Fibroblast of lung (primary cell): ENCODE data around the gene ANKRD13A. TPM values are rescaled to one million over a fixed set of nuclear protein-coding genes. Genes with fewer than 3 reads are reported as not detected.

Experiments
- DNase-seq, 2 donors: peaks; one replicate each; pipeline versions ENCODE4 v3.0.0 to v3.0.0-alpha.2; 2010; ENCODE audit warnings: low read depth in 2 of 2
- H2AFZ ChIP-seq: 2 replicates; pipeline ENCODE4 v1.5.1; 2012; ENCODE audit warnings: low read length, control low read depth, inconsistent platforms
- H3K27ac ChIP-seq: 2 replicates; pipeline ENCODE4 v1.5.1; 2011; ENCODE audit warnings: low read length, control low read depth; ENCODE audit not compliant: insufficient read depth
- H3K27me3 ChIP-seq: 2 replicates; pipeline ENCODE4 v1.5.1; 2011; ENCODE audit warnings: mild to moderate bottlenecking, low read length; ENCODE audit not compliant: control insufficient read depth, insufficient read depth
- H3K36me3 ChIP-seq: 2 replicates; pipeline ENCODE4 v1.5.1; 2011; ENCODE audit warnings: low read length; ENCODE audit not compliant: control insufficient read depth, insufficient read depth
- H3K4me1 ChIP-seq: 2 replicates; pipeline ENCODE4 v1.5.1; 2011; ENCODE audit warnings: low read length; ENCODE audit not compliant: control insufficient read depth, insufficient read depth; ENCODE audit errors: extremely low read depth
- H3K4me2 ChIP-seq: 2 replicates; pipeline ENCODE4 v1.5.1; 2011; ENCODE audit warnings: low read length, control low read depth; ENCODE audit not compliant: insufficient read depth; ENCODE audit errors: extremely low read depth
- H3K4me3 ChIP-seq, 4 experiments: fragments of 200-600 bp in 1 of 4; sonication (generic) in 1 of 4; replicated peaks in 1 of 4; 2 replicates each; pipeline ENCODE4 v1.5.1; 2011 to 2016; ENCODE audit warnings: low read length in 4 of 4, low read depth in 3 of 4, mild to moderate bottlenecking in 3 of 4, control low read depth in 2 of 4, inconsistent platforms in 1 of 4, mixed read lengths in 1 of 4; ENCODE audit not compliant: insufficient read depth in 1 of 4; ENCODE audit errors: control extremely low read depth in 1 of 4
- H3K79me2 ChIP-seq: 2 replicates; pipeline ENCODE4 v1.5.1; 2012; ENCODE audit warnings: mild to moderate bottlenecking, low read length, inconsistent platforms; ENCODE audit not compliant: control insufficient read depth, insufficient read depth
- H3K9ac ChIP-seq: 2 replicates; pipeline ENCODE4 v1.5.1; 2011; ENCODE audit warnings: mild to moderate bottlenecking, low read length, control low read depth; ENCODE audit not compliant: insufficient read depth
- H3K9me3 ChIP-seq: 2 replicates; pipeline ENCODE4 v1.5.1; 2012; ENCODE audit warnings: low read depth, low read length; ENCODE audit not compliant: control insufficient read depth, insufficient read depth
- H4K20me1 ChIP-seq: 2 replicates; pipeline ENCODE4 v1.5.1; 2011; ENCODE audit warnings: low read length; ENCODE audit not compliant: control insufficient read depth, insufficient read depth; ENCODE audit errors: extremely low read depth
- CTCF ChIP-seq, 2 donors: IDR thresholded peaks in 1 of 2; conservative IDR thresholded peaks in 1 of 2; 1 replicate in 1 of 2; 2 replicates in 1 of 2; pipeline ENCODE4 v1.5.1; 2011 to 2012; ENCODE audit warnings: low read length in 2 of 2, control low read depth in 1 of 2, inconsistent platforms in 1 of 2, low read depth in 1 of 2, mild to moderate bottlenecking in 1 of 2
- EZH2 ChIP-seq: IDR thresholded peaks from 2 replicates; pipeline ENCODE4 v1.5.1; 2012; ENCODE audit warnings: low read length, control low read depth, mild to moderate bottlenecking; ENCODE audit errors: missing control alignments
- polyA plus RNA-seq, 2 donors: library from polyadenylated mRNA; depleted of rRNA in 1 of 2; stranded (reverse) in 1 of 2; unstranded in 1 of 2; fragments of >200 nt; gene quantifications; 2 replicates each; pipeline ENCODE4 v1.2.1, GENCODE V29; 2011 to 2012; ENCODE audit warnings: missing spikeins in 1 of 2
- total RNA-seq: library from RNA; depleted of rRNA; stranded (reverse); fragments of >200 nt; gene quantifications from 2 replicates; pipeline ENCODE4 v1.2.1, GENCODE V29; 2014

The ANKRD13A gene
- total and polyA plus RNA-seq, 2 donors (not counting 1 experiment from before 2014, with no cell fraction given), result 168 to 340 TPM

- H3K9me3 ChIP-seq, result no peaks in the 10 kb centered on the region
- no peak overlapping the region for H3K9ac ChIP-seq
- H3K4me1 ChIP-seq, result peaks cover 2% of the 10 kb centered on the region
- no peaks in the 10 kb centered on the region for H3K79me2 ChIP-seq
- peak overlapping the region; percentile 85 for H2AFZ ChIP-seq
- no peaks in the 10 kb centered on the region for H3K27me3 ChIP-seq
- H3K36me3 ChIP-seq, result no peaks in the 10 kb centered on the region
- H3K4me3 ChIP-seq, result peak overlapping the region; percentile 52 to 64 (median 58)
- peak; percentile 20 to 23 for DNase-seq
- peak overlapping the region; percentile 76 for H3K4me2 ChIP-seq
- no peaks in the 10 kb centered on the region for H4K20me1 ChIP-seq
- H3K27ac ChIP-seq, result no peak overlapping the region
- TF ChIP-seq CTCF (conservative IDR thresholded peaks at IDR 0.05 in 1 of 2, IDR thresholded peaks at IDR 0.05 in 1 of 2; ENCODE audit: low read depth in 1 of 2, low read length in 2 of 2), result no peak
- no peak for TF ChIP-seq EZH2
These were observed 74.0 kb downstream of the ANKRD13A start for GRCh38 chr12:110073049-110073831.

GRCh38 chr12:110074089-110074488 is 74.9 kb downstream of the ANKRD13A start:
- Histone ChIP-seq H3K27me3 (no peaks in the 10 kb centered on the region), H3K4me2 (no peak overlapping the region), H3K27ac (no peak overlapping the region), H3K4me1 (peaks cover 2% of the 10 kb centered on the region), H3K79me2 (no peaks in the 10 kb centered on the region), H4K20me1 (no peaks in the 10 kb centered on the region), H3K36me3 (no peaks in the 10 kb centered on the region), H3K9ac (no peak overlapping the region), H3K4me3 (no peak overlapping the region), H3K9me3 (no peaks in the 10 kb centered on the region), H2AFZ (no peak overlapping the region)
- TF ChIP-seq EZH2 (no peak), CTCF (conservative IDR thresholded peaks at IDR 0.05 in 1 of 2, IDR thresholded peaks at IDR 0.05 in 1 of 2; ENCODE audit: low read depth in 1 of 2, low read length in 2 of 2) (no peak)
- DNase-seq, result no peak

GRCh38 chr12:110075880-110076279 is 76.7 kb downstream of the ANKRD13A start:
- H3K27ac ChIP-seq, result no peak overlapping the region
- H3K79me2 ChIP-seq, result no peaks in the 10 kb centered on the region
- H4K20me1 ChIP-seq, result no peaks in the 10 kb centered on the region
- no peak overlapping the region for H2AFZ ChIP-seq
- H3K4me1 ChIP-seq, result peaks cover 2% of the 10 kb centered on the region
- H3K27me3 ChIP-seq, result peaks cover 2% of the 10 kb centered on the region
- H3K36me3 ChIP-seq, result no peaks in the 10 kb centered on the region
- no peak overlapping the region for H3K9ac ChIP-seq
- TF ChIP-seq CTCF (conservative IDR thresholded peaks at IDR 0.05 in 1 of 2, IDR thresholded peaks at IDR 0.05 in 1 of 2; ENCODE audit: low read depth in 1 of 2, low read length in 2 of 2), result no peak
- TF ChIP-seq EZH2, result no peak
- no peak overlapping the region for H3K4me3 ChIP-seq
- H3K9me3 ChIP-seq, result no peaks in the 10 kb centered on the region
- no peak overlapping the region for H3K4me2 ChIP-seq
- no peak for DNase-seq
